NCI-H2196 treated with DMSO at 0.1 percent for 48 hours (cell line): ENCODE measurements around the gene CFAP43.

Experiments used
- DNase-seq: peaks from one replicate; lab custom pipeline; 2025; ENCODE audit not compliant: unreplicated experiment; lab: John Stamatoyannopoulos, UW

The CFAP43 gene

GRCh38 chr10:104144931-104145330 lies 87.2 kb downstream of the CFAP43 start:
- no peak for DNase-seq

- DNase-seq, result no peak
Observed at GRCh38 chr10:104143829-104144228, 88.3 kb downstream of the CFAP43 start.

GRCh38 chr10:104142081-104142480 lies 90.1 kb downstream of the CFAP43 start:
- no peak for DNase-seq

GRCh38 chr10:104139221-104139620 lies 92.9 kb downstream of the CFAP43 start:
- no peak for DNase-seq

- no peak for DNase-seq
Observed at GRCh38 chr10:104138131-104138530, 94.0 kb downstream of the CFAP43 start.

GRCh38 chr10:104130041-104130440 lies 102.1 kb downstream of the CFAP43 start:
- no peak for DNase-seq

- no peak for DNase-seq
Observed at GRCh38 chr10:104128214-104128613, 104.0 kb downstream of the CFAP43 start.

GRCh38 chr10:104127411-104127810 lies 104.8 kb downstream of the CFAP43 start:
- no peak for DNase-seq

GRCh38 chr10:104123397-104123796 lies 108.8 kb downstream of the CFAP43 start:
- DNase-seq, result no peak

GRCh38 chr10:104122225-104123107 lies 109.7 kb downstream of the CFAP43 start:
- DNase-seq, result no peak

- peak; percentile 82 for DNase-seq
Observed at GRCh38 chr10:104121485-104122224, 110.5 kb downstream of the CFAP43 start, which contains the start of gene SFR1. Gene SFR1 (plus strand): TSS chr10:104122171. CDS start chr10:104122184, 13 bp downstream.

- peak; percentile 34 for DNase-seq
Observed at GRCh38 chr10:104120903-104121484, 111.2 kb downstream of the CFAP43 start.

GRCh38 chr10:104120512-104120902 lies 111.7 kb downstream of the CFAP43 start:
- no peak for DNase-seq

GRCh38 chr10:104119996-104120395 lies 112.2 kb downstream of the CFAP43 start:
- DNase-seq, result no peak

- no peak for DNase-seq
Observed at GRCh38 chr10:104117839-104118323, 114.3 kb downstream of the CFAP43 start.

- DNase-seq, result no peak
Observed at GRCh38 chr10:104113376-104113956, 118.7 kb downstream of the CFAP43 start.

GRCh38 chr10:104109908-104110662 lies 122.1 kb downstream of the CFAP43 start:
- no peak for DNase-seq

- DNase-seq, result no peak
Observed at GRCh38 chr10:104104926-104105325, 127.2 kb downstream of the CFAP43 start.

GRCh38 chr10:104104418-104104817 lies 127.7 kb downstream of the CFAP43 start:
- DNase-seq, result no peak

GRCh38 chr10:104103956-104104355 lies 128.2 kb downstream of the CFAP43 start:
- DNase-seq, result no peak
